Activated CD8-positive, alpha-beta T cell treated with anti-CD3 and anti-CD28 coated beads for 36 hours (primary cell): ENCODE measurements around the gene IGFL2. TPM values are rescaled to one million over a fixed set of nuclear protein-coding genes. Genes with fewer than 3 reads are reported as not detected.
A peak's percentile ranks its signal among the peaks of the same experiment; 100 is the strongest.

Source experiments
- ATAC-seq: fragments of 200-7000 bp; cut with Tn5 transposase; one replicate; pipeline ENCODE4 v1.10.0; 2021; ENCODE audit warnings: mild to moderate bottlenecking, moderate library complexity
- CTCF ChIA-PET: fragments of 350-600 bp; sonication (Branson Sonifier 250); formaldehyde crosslinking; loops from one replicate; lab custom pipeline; 2021; ENCODE audit warnings: antibody characterized with exemption; lab: Charles Lee
- POLR2A ChIA-PET: fragments of 350-600 bp; sonication (Branson Sonifier 250); formaldehyde crosslinking; loops from one replicate; lab custom pipeline; 2021; ENCODE audit warnings: antibody characterized with exemption; lab: Charles Lee
- DNase-seq: peaks from one replicate; pipeline ENCODE4 v3.0.0-alpha.2; 2020
- H3K27ac Mint-ChIP-seq: one replicate; pipeline ENCODE4 v1.8.0; 2021; ENCODE audit warnings: mild to moderate bottlenecking, mixed read lengths
- H3K27me3 Mint-ChIP-seq: one replicate; pipeline ENCODE4 v1.8.0; 2021; ENCODE audit warnings: mixed read lengths
- H3K36me3 Mint-ChIP-seq: one replicate; pipeline ENCODE4 v1.8.0; 2021; ENCODE audit warnings: low read depth, mixed read lengths
- H3K4me1 Mint-ChIP-seq: one replicate; pipeline ENCODE4 v1.8.0; 2021; ENCODE audit warnings: low read depth, mixed read lengths
- H3K4me3 Mint-ChIP-seq: one replicate; pipeline ENCODE4 v1.8.0; 2021; ENCODE audit warnings: mild to moderate bottlenecking, moderate library complexity, mixed read lengths
- H3K9me3 Mint-ChIP-seq: one replicate; pipeline ENCODE4 v1.8.0; 2021; ENCODE audit warnings: mixed read lengths
- CTCF ChIP-seq: fragments of 200-600 bp; IDR thresholded peaks from one replicate; pipeline ENCODE4 v1.8.0; 2022; ENCODE audit warnings: antibody characterized with exemption, mild to moderate bottlenecking
- intact Hi-C: fragments of 100-400 bp; cut with micrococcal nuclease; formaldehyde crosslinking; loops from one replicate; pipeline ENCODE4 v1.10.0; 2022
- total RNA-seq, 2 experiments: library from RNA; stranded (reverse); gene quantifications; one replicate each; pipeline ENCODE4 v1.2.3, GENCODE V29; 2021

The IGFL2 gene
- total RNA-seq, 2 experiments from 2014 or later: not detected

GRCh38 chr19:46109876-46110275, 38.2 kb upstream of the IGFL2 start:
- ChIA-PET CTCF (no interaction called here), POLR2A (no interaction called here)
- peaks cover 2% of the 10 kb centered on the region for H3K9me3 Mint-ChIP-seq
- H3K4me3 Mint-ChIP-seq: no peak overlapping the region
- H3K4me1 Mint-ChIP-seq: peaks cover 6% of the 10 kb centered on the region
- no peak for TF ChIP-seq CTCF
- peaks cover 40% of the 10 kb centered on the region for H3K27me3 Mint-ChIP-seq
- DNase-seq (no peak), ATAC-seq (no peak)
- no peaks in the 10 kb centered on the region for H3K36me3 Mint-ChIP-seq
- intact Hi-C loops: no loop called here
- H3K27ac Mint-ChIP-seq: no peak overlapping the region

GRCh38 chr19:46111376-46111775, 36.7 kb upstream of the IGFL2 start:
- ChIA-PET POLR2A (no interaction called here), CTCF (interaction anchor here (1.9 kb wide), 1 partner anchor 62 kb away, joined by 4 read pairs; no protein-coding TSS in a partner anchor)
- no peak overlapping the region for H3K27ac Mint-ChIP-seq
- intact Hi-C loops: no loop called here
- H3K9me3 Mint-ChIP-seq: peaks cover 2% of the 10 kb centered on the region
- no peak for DNase-seq
- H3K4me3 Mint-ChIP-seq: no peak overlapping the region
- peaks cover 43% of the 10 kb centered on the region for H3K27me3 Mint-ChIP-seq
- peaks cover 19% of the 10 kb centered on the region for H3K4me1 Mint-ChIP-seq
- H3K36me3 Mint-ChIP-seq: no peaks in the 10 kb centered on the region
- TF ChIP-seq CTCF: no peak
- ATAC-seq: no peak

- H3K36me3 Mint-ChIP-seq: no peaks in the 10 kb centered on the region
These were observed 35.5 kb upstream of the IGFL2 start for GRCh38 chr19:46112527-46112926.

GRCh38 chr19:46113726-46114125, 34.3 kb upstream of the IGFL2 start:
- DNase-seq (no peak), ATAC-seq (no peak)
- intact Hi-C loops: no loop called here
- no peak for TF ChIP-seq CTCF
- POLR2A ChIA-PET: no interaction called here
- H3K36me3 Mint-ChIP-seq: no peaks in the 10 kb centered on the region
- H3K4me3 Mint-ChIP-seq: no peak overlapping the region
- peaks cover 52% of the 10 kb centered on the region for H3K27me3 Mint-ChIP-seq
- H3K27ac Mint-ChIP-seq: no peak overlapping the region
- CTCF ChIA-PET: no interaction called here
- peaks cover 19% of the 10 kb centered on the region for H3K4me1 Mint-ChIP-seq
- peaks cover 2% of the 10 kb centered on the region for H3K9me3 Mint-ChIP-seq

More at GRCh38 chr19:46112527-46112926, 35.5 kb upstream of the IGFL2 start:
- Mint-ChIP-seq H3K9me3 (peaks cover 2% of the 10 kb centered on the region), H3K4me3 (no peak overlapping the region), H3K27me3 (peaks cover 44% of the 10 kb centered on the region), H3K4me1 (peaks cover 19% of the 10 kb centered on the region), H3K27ac (no peak overlapping the region)
- ATAC-seq (no peak), DNase-seq (no peak)
- TF ChIP-seq CTCF: no peak
- ChIA-PET CTCF (interaction anchor here (1.2 to 1.9 kb wide), 2 partner anchors 30 to 63 kb away, joined by 4 read pairs; no protein-coding TSS in a partner anchor), POLR2A (no interaction called here)
- intact Hi-C loops: no loop called here

- no peak for TF ChIP-seq CTCF
- Mint-ChIP-seq H3K4me1 (peaks cover 19% of the 10 kb centered on the region), H3K36me3 (no peaks in the 10 kb centered on the region), H3K9me3 (no peaks in the 10 kb centered on the region), H3K27ac (peak overlapping the region; percentile 28), H3K27me3 (peaks cover 57% of the 10 kb centered on the region), H3K4me3 (peak overlapping the region; percentile 1)
- DNase-seq (peak; percentile 88), ATAC-seq (peak; percentile 99)
- ChIA-PET POLR2A (no interaction called here), CTCF (interaction anchor here (0.7 to 2.1 kb wide), 6 partner anchors 10 to 424 kb away, joined by 3 to 11 read pairs (median 3); no protein-coding TSS in a partner anchor)
- intact Hi-C loops: no loop called here
These were observed 32.5 kb upstream of the IGFL2 start for GRCh38 chr19:46115396-46116106.
